Inferior parietal cortex (tissue), 1 donor: ENCODE results near the gene MTA1.

ENCODE experiments used
- DNase-seq: peaks from one replicate; pipeline ENCODE4 v3.0.0-alpha.2; 2016; ENCODE audit errors: extremely low spot score

MTA1 gene

DNA sequence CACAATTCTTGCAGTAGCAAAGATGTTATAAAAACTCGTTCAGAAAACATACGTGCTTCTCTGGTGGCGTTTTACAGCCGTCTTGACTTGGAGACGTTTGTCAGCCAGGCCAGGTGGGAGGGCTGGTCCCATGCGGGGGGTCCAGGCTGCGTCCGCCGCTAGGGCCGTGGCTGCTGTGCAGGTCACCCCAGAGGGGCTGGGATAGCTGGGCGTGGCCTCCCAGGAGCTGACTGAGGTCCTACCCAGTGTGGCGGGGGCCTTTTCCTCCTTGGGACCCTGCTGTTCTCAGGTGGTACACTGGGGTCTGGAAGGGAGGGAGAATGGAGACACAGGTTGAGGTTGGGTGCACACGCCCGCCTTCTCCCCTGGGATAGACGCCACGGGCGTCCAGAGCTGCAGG, 25.2 kb downstream of the MTA1 start:
- DNase-seq = no peak

- DNase-seq = no peak
Observed at GRCh38 chr14:105445290-105445689, 25.7 kb downstream of the MTA1 start.

DNA sequence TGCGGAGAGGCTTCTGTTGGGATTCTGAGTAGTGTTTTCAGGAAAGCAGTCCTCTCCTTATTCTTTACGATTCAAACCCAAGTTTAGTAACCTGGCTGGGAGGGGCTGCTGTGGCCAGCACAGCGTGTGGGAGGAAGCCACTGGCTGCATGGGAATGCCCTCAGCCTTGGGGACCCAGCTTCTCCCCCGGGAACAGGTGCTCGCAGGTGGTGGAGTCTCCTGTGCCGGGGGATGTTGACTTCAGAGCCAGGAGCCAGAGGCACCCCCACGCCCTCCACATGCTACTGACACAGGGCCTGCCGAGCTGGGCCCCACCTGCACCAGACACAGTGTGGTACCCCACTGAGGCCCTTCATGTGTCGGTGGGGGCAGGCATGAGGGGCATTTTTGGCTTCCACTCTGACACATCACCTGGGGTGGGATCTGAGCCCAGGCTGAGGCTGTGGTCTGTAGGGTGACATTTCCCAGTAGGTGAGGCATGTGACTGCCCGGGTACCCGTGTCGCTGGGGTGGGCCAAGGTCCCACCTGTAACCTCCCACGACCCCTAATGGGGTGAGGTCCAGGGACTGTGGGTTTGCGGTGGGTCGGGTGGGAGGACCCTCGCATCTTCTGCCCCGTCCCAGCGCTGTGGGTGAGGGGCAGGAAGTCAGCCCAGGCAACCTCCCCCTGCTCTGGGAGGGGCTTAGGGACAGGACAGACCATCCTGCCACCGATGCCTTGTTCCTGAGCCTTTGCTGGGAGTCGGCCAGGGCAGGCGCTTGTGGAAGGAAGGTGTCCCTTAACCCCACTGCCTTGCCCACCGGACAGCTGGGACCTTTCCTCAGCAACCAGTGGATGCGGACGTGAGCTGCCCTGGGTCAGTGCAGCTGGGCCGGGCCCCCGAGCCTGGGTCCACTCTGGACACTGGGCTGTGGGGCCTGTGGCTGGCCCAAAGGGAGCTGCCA, 26.5 kb downstream of the MTA1 start:
- no peak for DNase-seq

DNA sequence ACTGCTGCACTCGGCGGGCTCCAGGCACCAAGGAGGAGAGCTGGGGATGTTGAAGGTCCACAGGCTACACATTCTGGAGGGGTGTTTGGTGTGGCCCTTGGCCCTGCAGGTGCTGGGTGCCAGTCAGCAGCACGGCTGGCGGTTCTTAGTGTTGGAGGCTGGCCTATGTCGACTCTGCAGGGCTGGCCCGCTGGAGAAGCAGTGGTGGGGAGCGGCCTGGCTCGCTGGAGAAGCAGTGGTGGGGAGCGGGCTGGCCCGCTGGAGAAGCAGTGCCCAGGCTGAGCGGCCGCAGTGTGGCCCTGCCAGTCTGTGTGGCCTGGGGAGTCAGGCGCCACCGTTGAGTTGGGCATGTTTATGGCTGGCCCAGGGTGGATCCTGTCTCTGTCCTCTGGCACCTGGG, 27.3 kb downstream of the MTA1 start:
- DNase-seq = no peak

DNA sequence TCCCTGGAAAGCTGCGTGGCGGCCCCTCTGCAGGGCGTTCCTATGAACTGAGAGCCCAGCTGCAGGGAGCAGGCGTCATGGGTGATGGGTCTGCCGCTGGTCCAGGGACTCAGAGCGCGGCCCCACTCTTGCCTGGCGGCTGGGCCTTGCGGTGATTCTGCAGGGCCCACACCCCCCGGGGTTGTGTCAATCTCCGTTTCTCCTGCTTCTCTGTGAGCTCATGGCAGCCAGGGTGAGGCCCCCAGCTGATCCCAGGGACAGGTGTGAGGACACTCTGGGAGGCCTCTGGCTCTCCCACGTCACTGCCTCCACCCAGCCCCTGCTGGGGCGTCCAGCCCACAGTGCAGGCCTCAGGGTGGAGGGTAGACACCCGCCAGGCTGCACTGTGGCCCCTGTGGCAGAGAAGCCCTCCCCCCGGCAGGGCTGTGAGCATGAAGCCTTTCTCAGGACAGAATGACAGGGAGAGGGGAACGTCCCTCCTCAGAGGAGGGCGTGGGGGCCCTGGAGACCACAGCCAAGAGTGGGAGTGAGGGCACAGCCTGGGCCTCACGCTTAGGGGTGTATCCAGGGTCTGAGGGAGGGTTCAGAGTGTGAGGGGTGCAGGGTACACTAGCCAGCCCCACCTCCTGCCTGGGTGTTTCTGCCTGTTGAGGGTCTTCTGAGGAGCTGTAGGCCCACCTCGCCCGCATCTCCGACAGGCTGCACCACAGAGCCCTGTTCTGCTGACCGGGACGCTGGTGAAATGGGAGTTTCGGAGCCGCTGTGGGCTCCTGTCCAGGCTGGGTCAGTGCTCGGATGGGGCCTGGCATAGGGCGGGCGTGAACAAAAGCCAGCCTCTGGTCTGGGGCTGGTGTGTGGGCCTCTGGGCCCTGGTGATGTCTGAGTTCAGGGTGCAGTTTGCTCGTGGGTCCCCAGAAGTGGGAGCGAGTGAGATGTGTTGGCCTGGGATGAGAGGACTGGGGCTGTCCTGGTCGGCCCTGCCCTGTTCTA, 28.3 kb downstream of the MTA1 start:
- no peak for DNase-seq

DNA sequence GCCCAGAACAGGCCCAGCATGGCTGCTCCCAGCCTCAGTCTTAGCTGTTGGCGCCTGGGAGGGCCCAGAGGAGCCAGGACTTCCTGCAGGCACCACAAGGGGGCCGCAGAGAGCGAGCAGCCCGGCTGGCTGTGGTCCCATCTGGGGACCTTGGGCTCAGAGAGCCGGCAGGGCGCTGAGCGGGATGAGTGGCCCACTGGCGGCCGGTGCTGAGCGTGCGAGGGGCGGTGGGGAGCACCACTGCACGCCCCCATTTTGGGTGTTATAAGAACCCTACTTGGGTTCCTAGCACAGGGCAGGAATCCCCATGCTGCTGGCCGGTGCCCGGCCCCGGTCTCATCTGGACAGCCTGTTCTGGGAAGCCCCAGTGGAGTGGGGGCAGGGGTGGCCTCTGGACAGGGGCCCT, 29.1 kb downstream of the MTA1 start:
- DNase-seq = peak; percentile 68

DNA sequence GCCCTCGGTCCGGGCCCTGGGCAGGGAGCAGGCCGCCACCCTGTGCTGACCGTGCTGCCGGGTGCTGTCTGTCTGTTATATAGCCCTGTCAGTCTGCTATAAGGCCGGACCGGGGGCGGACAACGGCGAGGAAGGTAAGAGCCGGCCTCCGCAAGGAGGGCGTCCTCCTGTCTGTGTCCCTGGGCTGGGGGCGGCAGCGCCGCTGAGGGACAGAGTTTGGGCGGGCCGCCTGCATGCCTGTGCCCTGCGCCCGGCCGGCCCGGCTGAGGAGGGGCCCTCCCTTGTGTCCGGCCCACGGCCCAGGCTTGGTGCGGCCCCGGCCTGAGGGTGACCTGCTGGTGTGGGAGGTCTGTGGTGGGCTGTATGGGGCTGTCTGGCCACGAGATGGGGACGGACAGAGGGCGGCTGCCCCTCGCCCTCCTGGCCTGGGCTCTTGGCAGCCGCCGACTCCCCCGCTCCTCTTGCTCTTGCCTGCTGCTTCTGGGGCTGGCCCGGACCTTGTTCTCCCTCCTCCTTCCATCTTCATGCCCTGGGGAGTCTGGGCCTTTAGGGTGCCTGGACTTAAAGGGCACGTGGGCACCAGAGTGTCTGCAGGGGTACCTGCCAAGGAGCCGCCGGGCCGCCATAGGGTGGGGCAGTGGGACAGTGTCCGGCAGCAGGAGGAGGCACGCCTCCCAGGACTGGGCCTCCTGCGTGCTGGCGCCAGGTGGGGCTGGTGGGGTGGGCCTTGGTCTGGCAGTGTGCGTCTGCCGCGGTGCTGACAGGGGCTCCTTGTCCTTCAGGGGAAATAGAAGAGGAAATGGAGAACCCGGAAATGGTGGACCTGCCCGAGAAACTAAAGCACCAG, 29.9 kb downstream of the MTA1 start:
- no peak for DNase-seq

DNA sequence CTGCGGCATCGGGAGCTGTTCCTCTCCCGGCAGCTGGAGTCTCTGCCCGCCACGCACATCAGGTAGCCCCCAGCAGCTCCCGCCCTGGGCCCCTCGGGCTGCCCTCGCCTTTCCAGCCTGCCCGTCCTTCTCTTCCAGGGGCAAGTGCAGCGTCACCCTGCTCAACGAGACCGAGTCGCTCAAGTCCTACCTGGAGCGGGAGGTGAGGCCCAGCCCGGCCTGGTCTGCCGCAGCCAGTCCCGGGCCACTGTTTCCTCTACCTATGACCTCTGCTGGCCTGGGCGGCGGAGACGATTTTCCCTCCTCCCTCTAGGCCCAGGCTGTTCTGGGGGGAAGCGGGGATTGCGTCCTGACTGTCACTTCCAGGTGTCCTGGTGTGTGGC, 30.5 kb downstream of the MTA1 start:
- DNase-seq = no peak

GRCh38 chr14:105450864-105451720, 31.5 kb downstream of the MTA1 start:
- DNase-seq = no peak

GRCh38 chr14:105452963-105453362, 33.3 kb downstream of the MTA1 start:
- DNase-seq = no peak

DNA sequence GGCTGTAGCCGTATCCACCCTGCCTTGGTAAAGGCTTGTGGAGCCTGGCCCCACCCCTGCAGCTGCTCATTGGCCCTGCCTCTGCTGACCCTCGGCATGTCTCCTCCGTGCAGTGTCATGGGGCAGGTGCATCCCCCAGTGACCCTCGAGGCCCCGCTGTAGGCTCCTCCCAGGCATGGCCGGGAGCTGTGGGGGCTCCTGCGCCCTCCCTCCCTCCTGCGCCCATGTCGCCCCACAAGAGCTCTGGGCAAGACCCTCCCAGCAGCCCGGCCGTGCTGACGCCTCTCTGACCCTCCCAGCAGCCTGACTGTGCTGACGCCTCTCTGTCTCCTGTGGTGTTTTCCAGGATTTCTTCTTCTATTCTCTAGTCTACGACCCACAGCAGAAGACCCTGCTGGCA, 34.2 kb downstream of the MTA1 start:
- DNase-seq = no peak

GRCh38 chr14:105455086-105455640, 35.5 kb downstream of the MTA1 start:
- no peak for DNase-seq

- no peak for DNase-seq
Observed at GRCh38 chr14:105455766-105456660, 36.4 kb downstream of the MTA1 start.

GRCh38 chr14:105456736-105457617, 37.4 kb downstream of the MTA1 start:
- no peak for DNase-seq

- no peak for DNase-seq
Observed at GRCh38 chr14:105458010-105458409, 38.4 kb downstream of the MTA1 start.

- no peak for DNase-seq
Observed at GRCh38 chr14:105458571-105458970, 38.9 kb downstream of the MTA1 start.

- no peak for DNase-seq
Observed at GRCh38 chr14:105460116-105460515, 40.5 kb downstream of the MTA1 start.

DNA sequence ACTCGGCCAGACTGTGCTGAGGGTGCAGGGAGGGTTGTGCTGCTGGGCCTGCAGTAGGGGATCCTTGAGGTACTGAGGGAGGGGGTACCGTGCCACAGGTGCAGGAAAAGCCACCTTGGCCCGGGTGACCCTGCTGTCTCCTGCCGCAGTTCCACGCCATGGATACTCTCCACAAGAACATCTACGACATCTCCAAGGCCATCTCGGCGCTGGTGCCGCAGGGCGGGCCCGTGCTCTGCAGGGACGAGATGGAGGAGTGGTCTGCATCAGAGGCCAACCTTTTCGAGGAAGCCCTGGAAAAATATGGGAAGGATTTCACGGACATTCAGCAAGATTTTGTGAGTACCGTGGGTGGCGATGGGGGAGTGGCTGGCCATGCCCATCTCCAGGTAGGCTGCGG, 41.0 kb downstream of the MTA1 start:
- DNase-seq = no peak
